ENCODE measurements around the gene KCNIP4. TPM values are rescaled to one million over a fixed set of nuclear protein-coding genes. Genes with fewer than 3 reads are reported as not detected.

Gene KCNIP4
- total and polyA plus RNA-seq, 4 donors: not detected

DNA sequence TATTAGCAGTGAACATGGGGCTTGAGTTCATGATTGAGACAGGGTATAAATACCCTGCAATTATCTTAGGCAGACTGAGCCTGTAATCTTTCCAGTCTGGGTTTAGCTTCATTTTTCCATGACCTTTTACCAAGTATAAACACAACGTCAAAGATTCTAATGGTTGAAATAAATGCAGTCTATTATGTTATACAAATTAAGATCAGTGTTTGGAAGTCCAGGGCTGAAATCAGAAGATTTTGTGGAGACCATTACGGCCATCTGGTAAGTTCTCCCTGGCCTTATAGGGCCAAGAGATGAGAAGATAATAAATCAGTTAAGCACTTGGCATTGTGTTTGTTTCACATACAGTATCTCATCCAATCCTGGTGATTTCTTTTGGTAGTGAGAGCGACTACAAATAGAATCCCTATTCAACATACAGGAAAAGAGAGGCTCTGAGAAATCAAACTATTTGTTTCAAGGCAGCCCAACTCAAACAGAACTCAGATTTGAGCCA lies 822.5 kb downstream of the KCNIP4 start:
- no peaks in the 10 kb centered on the region for H3K27me3 ChIP-seq (ENCODE audit: control insufficient read depth in 1 of 2, insufficient read depth in 2 of 2, low read length in 1 of 2)
- H3K27ac ChIP-seq (ENCODE audit: low read depth in 1 of 2, low read length in 2 of 2): no peak overlapping the region
- intact Hi-C loops (cut with DNase I): no loop called here
- no peak overlapping the region for H3K4me3 ChIP-seq (ENCODE audit: low read length in 2 of 2)
- H3K9me3 ChIP-seq (ENCODE audit: control insufficient read depth, low read length): peaks cover 2% of the 10 kb centered on the region
- no peaks in the 10 kb centered on the region for H3K4me1 ChIP-seq (ENCODE audit: control insufficient read depth in 1 of 2, insufficient read depth in 2 of 2, low read length in 2 of 2)
- H3K36me3 ChIP-seq (ENCODE audit: control insufficient read depth in 1 of 2, insufficient read depth in 2 of 2, low read length in 1 of 2): no peaks in the 10 kb centered on the region
- DNase-seq (no peak), ATAC-seq (ENCODE audit: low FRiP score) (no peak)
- WGBS, 2 donors: 51% methylated on average over 3 of the region's 3 CpGs

DNA sequence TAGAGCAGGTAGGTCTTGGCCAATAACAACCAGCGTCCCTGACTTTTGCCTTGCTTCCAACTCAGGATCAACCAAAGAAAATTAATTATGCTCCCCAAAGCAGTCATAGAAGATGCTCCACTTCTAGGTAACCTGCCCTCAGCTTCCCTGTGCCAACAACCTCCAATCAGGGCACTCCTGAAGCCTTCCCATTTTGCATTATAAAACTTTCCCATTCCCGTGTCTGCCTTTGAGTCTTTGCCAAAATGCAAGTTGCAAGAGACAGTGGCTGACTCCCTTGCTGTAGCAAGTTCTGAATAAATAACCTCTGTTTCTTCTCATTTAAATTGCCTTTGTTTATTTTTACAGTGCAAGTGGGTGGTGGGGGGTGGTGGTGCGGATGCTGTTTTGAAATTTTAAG lies 830.3 kb downstream of the KCNIP4 start:
- no peak overlapping the region for H3K27ac ChIP-seq (ENCODE audit: low read depth in 1 of 2, low read length in 2 of 2)
- H3K4me3 ChIP-seq (ENCODE audit: low read length in 2 of 2): no peak overlapping the region
- no peaks in the 10 kb centered on the region for H3K4me1 ChIP-seq (ENCODE audit: control insufficient read depth in 1 of 2, insufficient read depth in 2 of 2, low read length in 2 of 2)
- ATAC-seq (ENCODE audit: low FRiP score) (no peak), DNase-seq (no peak)
- no peaks in the 10 kb centered on the region for H3K9me3 ChIP-seq (ENCODE audit: control insufficient read depth, low read length)
- intact Hi-C loops (cut with DNase I): no loop called here
- no peaks in the 10 kb centered on the region for H3K27me3 ChIP-seq (ENCODE audit: control insufficient read depth in 1 of 2, insufficient read depth in 2 of 2, low read length in 1 of 2)
- H3K36me3 ChIP-seq (ENCODE audit: control insufficient read depth in 1 of 2, insufficient read depth in 2 of 2, low read length in 1 of 2): no peaks in the 10 kb centered on the region
- WGBS, 2 donors: 28 to 37% methylated on average over 3 of the region's 3 CpGs

DNA sequence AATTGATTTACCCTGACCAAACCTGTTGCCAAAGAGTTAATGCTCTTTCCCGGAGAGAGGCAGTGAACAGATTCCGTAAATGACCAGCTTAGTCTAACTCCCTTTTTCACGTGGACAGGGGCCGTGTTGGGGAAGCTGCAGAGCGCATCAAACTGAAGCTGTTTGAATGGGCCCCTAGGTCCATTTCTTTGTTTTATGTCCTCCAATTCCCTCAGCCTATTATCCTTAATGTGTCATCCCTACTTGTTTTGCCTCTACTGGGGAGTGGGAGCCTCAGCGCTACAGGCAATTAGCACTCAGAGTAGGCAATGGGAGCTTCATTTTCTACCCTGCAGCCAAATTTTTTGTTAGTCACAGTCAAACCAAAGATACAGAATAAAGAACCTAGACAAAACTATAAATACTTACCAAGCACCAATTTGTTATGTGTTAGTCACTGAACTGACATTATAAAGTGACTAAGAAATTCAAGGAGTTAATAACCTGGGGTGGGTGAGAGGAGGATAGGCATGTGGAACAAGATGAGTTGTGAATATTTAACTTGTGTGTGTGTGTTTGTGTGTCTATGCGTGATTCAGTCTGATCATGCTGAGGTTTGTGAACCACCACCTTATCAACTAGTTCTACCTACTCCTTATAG lies 830.9 kb downstream of the KCNIP4 start:
- 47 to 53% methylated on average over 7 of the region's 7 CpGs for WGBS, 2 donors
- DNase-seq (no peak), ATAC-seq (ENCODE audit: low FRiP score) (no peak)
- H3K27ac ChIP-seq (ENCODE audit: low read depth in 1 of 2, low read length in 2 of 2): no peak overlapping the region
- no peak overlapping the region for H3K4me3 ChIP-seq (ENCODE audit: low read length in 2 of 2)
- no peaks in the 10 kb centered on the region for H3K27me3 ChIP-seq (ENCODE audit: control insufficient read depth in 1 of 2, insufficient read depth in 2 of 2, low read length in 1 of 2)
- no peaks in the 10 kb centered on the region for H3K9me3 ChIP-seq (ENCODE audit: control insufficient read depth, low read length)
- intact Hi-C loops (cut with DNase I): no loop called here
- no peaks in the 10 kb centered on the region for H3K4me1 ChIP-seq (ENCODE audit: control insufficient read depth in 1 of 2, insufficient read depth in 2 of 2, low read length in 2 of 2)
- H3K36me3 ChIP-seq (ENCODE audit: control insufficient read depth in 1 of 2, insufficient read depth in 2 of 2, low read length in 1 of 2): no peaks in the 10 kb centered on the region

DNA sequence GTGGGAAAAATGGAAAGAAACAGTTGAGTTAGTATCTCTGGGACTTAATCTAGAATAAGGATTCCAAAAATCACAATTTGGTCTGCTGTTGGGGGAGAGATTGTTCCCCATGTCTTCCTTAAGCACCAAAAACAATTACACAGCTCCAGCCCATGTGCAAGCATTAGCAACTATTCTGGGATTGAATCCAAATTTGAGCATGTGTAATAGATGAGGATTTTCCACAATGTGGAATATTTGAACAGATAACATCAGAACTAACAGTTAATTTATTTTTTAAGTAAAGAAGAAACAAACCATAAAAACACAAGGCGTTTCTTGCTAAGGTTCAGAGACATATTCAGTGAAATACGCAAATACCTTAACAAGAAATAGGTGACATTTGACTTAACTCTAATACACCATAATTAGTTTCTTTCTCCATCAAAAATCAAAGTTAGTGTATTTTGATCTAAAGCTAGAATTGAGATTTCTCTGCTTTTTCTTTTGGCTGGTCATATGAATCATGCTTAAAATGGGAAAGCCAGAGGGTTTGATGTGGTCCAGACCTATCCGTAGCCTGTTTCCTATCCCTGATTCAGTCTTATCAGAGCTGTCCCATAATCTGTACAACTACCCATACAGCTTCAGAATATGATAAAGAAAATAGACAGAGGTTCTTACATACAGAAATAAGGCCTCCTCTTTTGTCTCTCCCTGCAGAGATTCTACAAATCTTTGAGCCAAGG lies 834.9 kb downstream of the KCNIP4 start:
- no peak for DNase-seq
- no peak overlapping the region for H3K27ac ChIP-seq (ENCODE audit: low read depth in 1 of 2, low read length in 2 of 2)
- H3K9me3 ChIP-seq (ENCODE audit: control insufficient read depth, low read length): no peaks in the 10 kb centered on the region
- 25 to 50% methylated on average over 3 of the region's 3 CpGs for WGBS, 2 donors
- H3K4me1 ChIP-seq (ENCODE audit: control insufficient read depth in 1 of 2, insufficient read depth in 2 of 2, low read length in 2 of 2): no peaks in the 10 kb centered on the region
- intact Hi-C loops (cut with DNase I): no loop called here
- H3K4me3 ChIP-seq (ENCODE audit: low read length in 2 of 2): no peak overlapping the region
- no peak for ATAC-seq (ENCODE audit: low FRiP score)
- no peaks in the 10 kb centered on the region for H3K27me3 ChIP-seq (ENCODE audit: control insufficient read depth in 1 of 2, insufficient read depth in 2 of 2, low read length in 1 of 2)
- no peaks in the 10 kb centered on the region for H3K36me3 ChIP-seq (ENCODE audit: control insufficient read depth in 1 of 2, insufficient read depth in 2 of 2, low read length in 1 of 2)

DNA sequence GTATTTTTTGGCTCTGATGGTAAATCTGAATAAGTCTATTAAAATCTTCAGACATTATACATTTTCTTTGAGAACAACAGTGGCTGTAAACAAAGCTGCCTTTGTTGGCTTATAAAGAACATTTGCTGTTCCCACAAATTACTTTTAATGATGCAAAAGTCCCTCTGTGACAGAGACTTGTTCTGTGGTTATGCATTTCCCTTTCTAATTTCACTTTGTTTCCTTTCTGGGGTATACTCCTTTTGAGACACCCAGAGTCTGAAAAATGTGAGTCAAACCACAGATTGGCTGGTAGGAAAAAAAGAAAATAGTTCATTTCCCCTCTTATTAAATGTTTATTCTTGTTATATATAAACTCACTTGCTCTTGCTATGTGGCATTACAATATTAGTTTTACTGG lies 845.9 kb downstream of the KCNIP4 start:
- no peak overlapping the region for H3K27ac ChIP-seq (ENCODE audit: low read depth in 1 of 2, low read length in 2 of 2)
- no peaks in the 10 kb centered on the region for H3K36me3 ChIP-seq (ENCODE audit: control insufficient read depth in 1 of 2, insufficient read depth in 2 of 2, low read length in 1 of 2)
- ATAC-seq (ENCODE audit: low FRiP score): no peak
- H3K27me3 ChIP-seq (ENCODE audit: control insufficient read depth in 1 of 2, insufficient read depth in 2 of 2, low read length in 1 of 2): no peaks in the 10 kb centered on the region
- no peaks in the 10 kb centered on the region for H3K9me3 ChIP-seq (ENCODE audit: control insufficient read depth, low read length)
- H3K4me1 ChIP-seq (ENCODE audit: control insufficient read depth in 1 of 2, insufficient read depth in 2 of 2, low read length in 2 of 2): no peaks in the 10 kb centered on the region
- intact Hi-C loops (cut with DNase I): no loop called here
- no peak for DNase-seq
- no peak overlapping the region for H3K4me3 ChIP-seq (ENCODE audit: low read length in 2 of 2)

DNA sequence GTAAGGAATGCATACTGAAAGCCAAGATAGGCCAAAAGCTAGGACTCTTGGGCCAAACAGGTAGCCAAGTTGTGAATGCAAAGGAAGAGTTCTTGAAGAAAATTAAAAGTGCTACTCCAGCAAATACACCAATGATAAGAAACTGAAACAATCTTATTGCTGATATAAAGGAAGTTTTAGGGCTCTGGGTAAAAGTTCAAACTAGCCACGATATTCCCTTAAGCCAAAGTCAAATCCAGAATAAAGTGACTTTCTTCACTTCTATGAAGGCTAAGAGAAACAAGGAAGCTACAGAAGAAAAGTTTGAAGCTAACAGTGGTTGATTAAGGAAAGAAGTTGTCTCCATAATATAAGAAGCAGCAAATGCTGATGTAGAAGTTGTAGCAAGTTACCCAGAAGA lies 850.7 kb downstream of the KCNIP4 start:
- 77 to 80% methylated on average over 1 of the region's 1 CpG for WGBS, 2 donors

DNA sequence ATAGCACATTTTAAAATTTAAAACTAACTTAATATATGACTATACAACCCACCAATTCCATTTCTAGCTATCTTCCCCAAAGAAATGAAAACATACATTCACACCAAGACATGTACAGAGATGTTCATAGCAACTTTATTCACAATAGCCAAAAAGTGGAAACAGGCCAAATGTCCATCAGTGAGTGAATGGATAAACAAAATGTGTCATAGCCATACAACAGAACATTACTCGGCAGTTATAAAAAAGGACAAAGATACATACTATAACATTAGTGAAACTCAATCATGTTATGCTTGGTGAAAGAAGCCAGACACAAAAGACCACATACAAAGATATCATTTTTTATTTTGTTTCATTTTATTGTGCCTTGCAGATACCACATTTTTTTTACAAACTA lies 851.5 kb downstream of the KCNIP4 start:
- no peaks in the 10 kb centered on the region for H3K9me3 ChIP-seq (ENCODE audit: control insufficient read depth, low read length)
- H3K36me3 ChIP-seq (ENCODE audit: control insufficient read depth in 1 of 2, insufficient read depth in 2 of 2, low read length in 1 of 2): no peaks in the 10 kb centered on the region
- WGBS, 2 donors: 0 to 31% methylated on average over 1 of the region's 1 CpG

More for the DNA sequence above, 850.7 kb downstream of the KCNIP4 start:
- H3K36me3 ChIP-seq (ENCODE audit: control insufficient read depth in 1 of 2, insufficient read depth in 2 of 2, low read length in 1 of 2): no peaks in the 10 kb centered on the region
- ATAC-seq (ENCODE audit: low FRiP score) (no peak), DNase-seq (no peak)
- H3K4me1 ChIP-seq (ENCODE audit: control insufficient read depth in 1 of 2, insufficient read depth in 2 of 2, low read length in 2 of 2): no peaks in the 10 kb centered on the region
- H3K9me3 ChIP-seq (ENCODE audit: control insufficient read depth, low read length): no peaks in the 10 kb centered on the region
- no peak overlapping the region for H3K4me3 ChIP-seq (ENCODE audit: low read length in 2 of 2)
- intact Hi-C loops (cut with DNase I): no loop called here
- H3K27me3 ChIP-seq (ENCODE audit: control insufficient read depth in 1 of 2, insufficient read depth in 2 of 2, low read length in 1 of 2): no peaks in the 10 kb centered on the region
- H3K27ac ChIP-seq (ENCODE audit: low read depth in 1 of 2, low read length in 2 of 2): no peak overlapping the region

DNA sequence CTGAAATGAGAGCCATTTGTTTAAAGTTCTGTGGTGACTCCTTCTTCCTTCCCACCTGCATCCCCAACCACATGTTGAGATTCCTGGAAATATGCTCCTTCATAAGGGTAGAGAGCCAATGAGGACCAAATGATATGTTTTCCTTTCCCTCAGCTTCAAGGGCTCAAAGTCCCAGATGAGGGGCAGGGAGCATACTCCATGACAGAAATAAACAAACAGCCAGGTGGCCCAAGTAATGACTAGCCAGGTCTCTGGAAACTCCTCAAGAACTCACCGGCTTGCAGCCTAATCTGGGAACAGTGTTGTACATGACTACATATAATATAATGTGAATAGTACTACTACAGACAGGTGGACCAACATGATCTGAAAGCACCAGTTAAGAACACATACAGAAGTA lies 856.0 kb downstream of the KCNIP4 start:
- no peaks in the 10 kb centered on the region for H3K27me3 ChIP-seq (ENCODE audit: control insufficient read depth in 1 of 2, insufficient read depth in 2 of 2, low read length in 1 of 2)
- no peak overlapping the region for H3K4me3 ChIP-seq (ENCODE audit: low read length in 2 of 2)
- H3K36me3 ChIP-seq (ENCODE audit: control insufficient read depth in 1 of 2, insufficient read depth in 2 of 2, low read length in 1 of 2): no peaks in the 10 kb centered on the region
- ATAC-seq (ENCODE audit: low FRiP score): no peak
- H3K27ac ChIP-seq (ENCODE audit: low read depth in 1 of 2, low read length in 2 of 2): no peak overlapping the region
- peaks cover 1% of the 10 kb centered on the region for H3K9me3 ChIP-seq (ENCODE audit: control insufficient read depth, low read length)
- H3K4me1 ChIP-seq (ENCODE audit: control insufficient read depth in 1 of 2, insufficient read depth in 2 of 2, low read length in 2 of 2): no peaks in the 10 kb centered on the region
- no peak for DNase-seq
- intact Hi-C loops (cut with DNase I): no loop called here
- WGBS, 2 donors: 81 to 88% methylated on average over 1 of the region's 1 CpG

More for the DNA sequence above, 851.5 kb downstream of the KCNIP4 start:
- H3K27me3 ChIP-seq (ENCODE audit: control insufficient read depth in 1 of 2, insufficient read depth in 2 of 2, low read length in 1 of 2): no peaks in the 10 kb centered on the region
- DNase-seq (no peak), ATAC-seq (ENCODE audit: low FRiP score) (no peak)
- H3K27ac ChIP-seq (ENCODE audit: low read depth in 1 of 2, low read length in 2 of 2): no peak overlapping the region
- intact Hi-C loops (cut with DNase I): no loop called here
- H3K4me1 ChIP-seq (ENCODE audit: control insufficient read depth in 1 of 2, insufficient read depth in 2 of 2, low read length in 2 of 2): no peaks in the 10 kb centered on the region
- no peak overlapping the region for H3K4me3 ChIP-seq (ENCODE audit: low read length in 2 of 2)

DNA sequence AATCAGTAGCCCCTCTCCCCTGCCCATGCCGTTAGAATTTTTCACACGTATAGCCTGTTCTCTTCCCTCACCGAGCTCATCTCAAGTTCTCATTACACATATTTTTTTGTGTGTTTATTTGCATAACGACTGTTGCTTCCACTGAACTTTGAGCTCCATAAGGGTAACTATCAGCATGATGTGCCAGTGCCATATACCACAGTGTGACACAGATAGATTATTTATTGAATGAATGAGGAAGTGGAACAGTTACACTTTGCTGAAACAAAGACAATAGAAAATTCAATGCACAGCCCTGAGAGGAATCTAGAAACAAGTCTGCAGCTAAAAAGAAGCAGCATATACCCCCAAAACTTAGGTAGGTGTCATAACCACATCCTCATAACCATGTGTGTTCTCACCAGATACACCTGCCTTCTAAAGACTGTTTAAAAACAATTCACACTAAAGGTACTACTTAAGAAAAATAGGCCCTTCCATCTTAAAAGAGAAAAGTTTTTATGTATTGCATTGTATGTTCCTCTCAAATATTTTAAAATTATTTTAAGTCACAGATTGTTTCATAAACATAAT lies 858.4 kb downstream of the KCNIP4 start:
- H3K27me3 ChIP-seq (ENCODE audit: control insufficient read depth in 1 of 2, insufficient read depth in 2 of 2, low read length in 1 of 2): no peaks in the 10 kb centered on the region
- no peak for DNase-seq
- H3K9me3 ChIP-seq (ENCODE audit: control insufficient read depth, low read length): peaks cover 1% of the 10 kb centered on the region
- H3K36me3 ChIP-seq (ENCODE audit: control insufficient read depth in 1 of 2, insufficient read depth in 2 of 2, low read length in 1 of 2): no peaks in the 10 kb centered on the region
- WGBS, 2 donors: 78 to 79% methylated on average over 4 of the region's 4 CpGs
- H3K4me3 ChIP-seq (ENCODE audit: low read length in 2 of 2): no peak overlapping the region
- no peak for ATAC-seq (ENCODE audit: low FRiP score)
- no peak overlapping the region for H3K27ac ChIP-seq (ENCODE audit: low read depth in 1 of 2, low read length in 2 of 2)
- intact Hi-C loops (cut with DNase I): no loop called here
- no peaks in the 10 kb centered on the region for H3K4me1 ChIP-seq (ENCODE audit: control insufficient read depth in 1 of 2, insufficient read depth in 2 of 2, low read length in 2 of 2)
